Measurements from ENCODE around the gene SEPTIN1.
"Not testable (repeated sequence)": the region's sequence is repeated elsewhere in the genome, so short reads cannot be mapped to it uniquely, and the experiment has no call there.

Gene SEPTIN1

GRCh38 chr16:30401768-30402425 lies 19.5 kb upstream of the SEPTIN1 start:
- DNase-seq (ENCODE audit: low spot score), result no peak
- in situ Hi-C loops (cut with MboI; ENCODE audit: low pct_unique_long_range_greater_than_20kb, low sequenced_read_pairs, unreplicated experiment), result loop anchor here (25.0 kb wide), 1 partner anchor 290 kb away; the partner anchor contains the start of genes GDPD3 and MAPK3
- no peak for TF ChIP-seq CTCF (IDR thresholded peaks at IDR 0.05; ENCODE audit: extremely low read depth, insufficient read depth, missing control alignments)

GRCh38 chr16:30399435-30400186 lies 17.2 kb upstream of the SEPTIN1 start:
- no peak for DNase-seq (ENCODE audit: low spot score)
- in situ Hi-C loops (cut with MboI; ENCODE audit: low pct_unique_long_range_greater_than_20kb, low sequenced_read_pairs, unreplicated experiment), result loop anchor here (25.0 kb wide), 1 partner anchor 287 kb away; the partner anchor contains the start of genes GDPD3 and MAPK3
- no peak for TF ChIP-seq CTCF (IDR thresholded peaks at IDR 0.05; ENCODE audit: extremely low read depth, insufficient read depth, missing control alignments)

DNA sequence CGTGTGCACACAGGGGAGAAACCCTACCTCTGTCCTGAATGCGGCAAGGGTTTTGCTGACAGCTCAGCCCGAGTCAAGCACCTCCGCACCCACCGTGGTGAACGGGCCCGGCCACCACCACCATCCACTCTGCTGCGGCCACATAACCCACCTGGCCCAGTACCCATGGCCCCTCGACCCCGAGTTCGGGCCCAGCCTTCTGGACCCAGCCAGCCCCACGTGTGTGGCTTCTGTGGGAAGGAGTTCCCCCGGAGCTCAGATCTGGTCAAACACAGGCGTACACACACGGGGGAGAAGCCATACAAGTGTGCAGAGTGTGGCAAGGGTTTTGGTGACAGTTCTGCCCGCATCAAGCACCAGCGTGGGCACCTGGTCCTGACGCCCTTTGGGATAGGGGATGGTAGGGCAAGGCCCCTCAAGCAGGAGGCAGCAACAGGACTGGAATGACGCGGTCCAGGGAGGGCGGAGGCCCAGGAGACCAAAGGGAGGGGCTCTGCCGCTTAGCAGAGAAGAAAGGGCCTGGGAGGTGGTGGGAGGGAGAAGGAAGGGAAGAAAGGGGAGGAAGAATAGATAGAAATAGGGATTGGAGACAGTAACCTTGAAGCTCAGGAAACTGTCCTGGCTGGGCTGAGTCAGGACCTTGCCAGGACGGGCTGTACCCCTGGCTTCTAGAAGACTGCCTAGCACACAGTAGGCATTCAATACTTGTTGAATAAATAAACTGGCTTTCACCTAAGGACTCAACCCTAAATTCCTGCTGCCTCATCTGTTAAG lies 16.5 kb upstream of the SEPTIN1 start:
- no peak for DNase-seq (ENCODE audit: low spot score)
- in situ Hi-C loops (cut with MboI; ENCODE audit: low pct_unique_long_range_greater_than_20kb, low sequenced_read_pairs, unreplicated experiment), result no loop called here
- no peak for TF ChIP-seq CTCF (IDR thresholded peaks at IDR 0.05; ENCODE audit: extremely low read depth, insufficient read depth, missing control alignments)

DNA sequence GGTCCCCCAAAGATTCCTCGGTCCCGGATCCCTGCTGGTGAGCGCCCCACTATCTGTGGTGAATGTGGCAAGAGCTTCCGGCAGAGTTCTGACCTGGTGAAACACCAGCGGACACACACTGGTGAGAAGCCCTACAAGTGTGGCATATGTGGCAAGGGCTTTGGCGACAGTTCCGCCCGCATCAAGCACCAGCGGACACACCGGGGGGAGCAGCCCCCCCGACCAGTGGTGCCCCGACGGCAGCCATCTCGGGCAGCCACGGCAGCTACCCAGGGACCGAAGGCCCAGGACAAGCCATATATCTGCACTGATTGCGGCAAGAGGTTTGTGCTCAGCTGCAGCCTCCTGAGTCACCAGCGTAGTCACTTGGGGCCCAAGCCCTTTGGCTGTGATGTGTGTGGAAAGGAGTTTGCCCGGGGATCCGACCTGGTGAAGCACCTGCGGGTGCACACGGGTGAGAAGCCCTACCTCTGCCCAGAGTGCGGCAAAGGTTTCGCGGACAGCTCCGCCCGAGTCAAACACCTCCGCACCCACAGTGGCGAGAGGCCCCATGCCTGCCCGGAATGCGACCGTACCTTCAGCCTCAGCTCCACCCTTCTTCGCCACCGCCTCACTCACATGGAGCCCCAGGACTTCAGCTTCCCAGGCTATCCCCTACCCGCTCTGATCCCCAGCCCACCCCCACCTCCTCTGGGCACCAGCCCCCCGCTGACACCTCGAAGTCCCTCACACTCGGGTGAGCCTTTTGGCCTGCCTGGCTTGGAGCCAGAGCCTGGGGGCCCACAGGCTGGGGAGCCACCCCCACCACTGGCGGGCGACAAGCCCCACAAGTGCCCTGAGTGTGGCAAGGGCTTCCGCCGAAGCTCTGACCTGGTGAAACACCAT lies 15.7 kb upstream of the SEPTIN1 start:
- no peak for DNase-seq (ENCODE audit: low spot score)
- in situ Hi-C loops (cut with MboI; ENCODE audit: low pct_unique_long_range_greater_than_20kb, low sequenced_read_pairs, unreplicated experiment), result no loop called here
- no peak for TF ChIP-seq CTCF (IDR thresholded peaks at IDR 0.05; ENCODE audit: extremely low read depth, insufficient read depth, missing control alignments)

DNA sequence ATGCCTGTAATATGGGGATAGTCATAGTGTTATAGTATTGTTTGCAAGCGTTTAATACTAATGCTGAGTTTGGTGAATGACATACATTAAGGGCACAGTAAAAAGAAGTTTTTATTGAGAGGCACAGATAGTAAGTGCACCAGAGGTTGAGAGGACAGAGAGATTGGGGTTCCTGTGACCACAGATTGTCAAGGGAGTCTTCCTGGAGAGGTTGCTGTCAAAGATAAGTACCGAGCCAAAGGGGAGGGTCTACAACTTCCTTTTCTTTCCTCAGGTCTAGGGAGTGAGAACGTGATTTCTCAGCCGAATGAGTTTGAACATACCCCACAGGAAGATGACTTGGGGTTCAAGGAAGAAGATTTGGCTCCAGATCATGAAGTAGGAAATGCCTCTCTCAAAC lies 14.7 kb upstream of the SEPTIN1 start:
- TF ChIP-seq CTCF (IDR thresholded peaks at IDR 0.05; ENCODE audit: extremely low read depth, insufficient read depth, missing control alignments), result no peak
- in situ Hi-C loops (cut with MboI; ENCODE audit: low pct_unique_long_range_greater_than_20kb, low sequenced_read_pairs, unreplicated experiment), result no loop called here
- DNase-seq (ENCODE audit: low spot score), result no peak

DNA sequence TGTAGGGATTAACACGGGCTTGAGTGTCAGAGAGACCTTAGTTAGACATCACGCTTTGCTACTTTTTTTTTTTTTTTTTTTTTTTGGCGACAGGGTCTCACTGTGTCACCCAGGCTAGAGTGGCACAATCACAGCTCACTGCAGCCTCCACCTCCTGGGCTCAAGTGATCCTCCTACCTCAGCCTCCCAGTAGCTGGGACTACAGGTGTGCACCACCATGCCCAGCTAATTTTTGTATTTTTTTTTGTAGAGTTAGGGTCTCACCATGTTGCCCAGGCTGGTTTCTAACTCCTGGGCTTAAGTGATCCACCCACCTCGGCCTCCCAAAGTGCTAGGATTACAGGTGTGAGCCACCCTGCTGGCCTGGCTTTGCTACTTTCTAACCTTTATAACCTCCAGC lies 14.3 kb upstream of the SEPTIN1 start:
- DNase-seq (ENCODE audit: low spot score); in situ Hi-C loops (cut with MboI; ENCODE audit: low pct_unique_long_range_greater_than_20kb, low sequenced_read_pairs, unreplicated experiment): not testable (repeated sequence)

Measured in GM13977 (cell line).